Measurements from ENCODE around the gene CORO7.

The CORO7 gene

DNA sequence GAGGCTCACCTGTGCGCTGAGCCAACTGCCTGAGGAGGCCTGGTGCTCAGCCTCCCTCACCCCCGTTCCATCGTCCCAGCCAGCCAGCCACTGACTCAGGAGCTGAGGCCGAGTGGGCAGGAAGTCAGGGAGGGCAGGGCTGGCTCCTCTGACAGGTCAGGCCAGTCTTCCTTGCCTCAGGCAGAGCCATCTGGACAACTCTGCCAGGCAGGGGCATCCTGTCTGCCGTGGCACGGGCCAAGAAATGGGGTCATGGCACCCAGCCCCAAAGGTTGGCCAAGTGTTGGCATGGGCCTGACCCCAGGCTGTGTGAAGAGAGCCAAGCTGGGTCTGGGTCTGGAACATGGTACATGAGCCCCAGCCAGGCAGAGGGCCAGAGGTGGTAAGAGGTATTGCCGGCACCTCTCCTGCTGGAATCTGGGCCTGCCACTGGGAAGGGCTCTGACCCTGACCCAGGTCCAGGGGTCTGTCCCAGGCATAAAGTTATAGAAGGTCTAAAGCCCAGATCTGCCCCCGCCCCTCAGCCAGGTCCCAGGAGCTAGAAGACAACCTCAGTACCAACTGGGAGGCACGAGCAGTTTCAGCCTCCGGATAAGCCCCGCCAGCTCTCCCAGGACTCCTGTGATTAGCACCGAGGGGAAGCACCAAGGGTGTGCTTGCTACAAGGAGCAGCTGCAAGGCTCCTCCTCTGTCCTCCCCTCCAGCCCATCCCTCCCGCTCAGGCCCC, 47.2 kb downstream of the CORO7 start:
- DNase-seq = no peak

DNA sequence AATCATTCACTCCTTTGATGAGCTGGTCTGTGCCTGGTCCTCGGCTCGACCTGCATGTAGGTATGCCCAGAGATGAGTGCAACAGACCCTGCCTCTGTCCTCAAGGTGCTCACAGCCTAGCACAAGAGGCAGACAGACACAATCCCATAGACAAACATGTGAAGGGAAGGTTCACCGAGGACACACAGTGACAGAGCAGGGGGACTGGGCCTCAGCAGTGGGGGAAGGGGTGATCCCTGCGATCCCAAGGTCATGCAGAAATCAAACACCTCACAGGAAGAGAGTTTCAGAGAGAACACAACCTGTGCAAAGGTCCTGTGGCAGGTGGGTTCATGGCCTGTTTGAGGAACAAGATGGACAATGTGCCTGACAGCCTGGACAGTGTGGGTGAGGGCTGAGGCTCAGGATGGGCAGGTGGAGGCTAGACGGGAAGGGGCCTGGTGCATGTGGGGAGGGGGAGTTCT, 49.0 kb downstream of the CORO7 start:
- DNase-seq = no peak

DNA sequence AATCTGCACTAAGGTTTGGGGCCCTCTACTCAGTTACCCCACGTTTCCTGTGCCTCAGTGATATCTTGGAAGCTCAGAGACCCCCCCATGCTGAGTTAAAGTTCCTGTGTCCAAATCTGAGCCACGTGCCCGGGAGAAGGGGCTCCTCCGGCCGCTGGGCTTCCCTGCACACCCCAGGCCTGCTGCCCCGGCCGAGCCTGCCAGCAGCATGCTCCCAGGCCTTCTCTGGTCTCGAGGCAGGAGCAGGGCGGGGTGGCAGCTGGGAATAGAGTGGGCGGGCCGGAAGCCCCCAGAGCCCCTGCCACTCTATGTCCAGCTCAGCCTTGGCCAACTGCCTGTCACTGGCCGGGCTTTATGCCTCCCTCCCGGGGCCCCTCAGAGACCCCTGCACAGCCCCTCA, 50.4 kb downstream of the CORO7 start:
- DNase-seq = no peak

DNA sequence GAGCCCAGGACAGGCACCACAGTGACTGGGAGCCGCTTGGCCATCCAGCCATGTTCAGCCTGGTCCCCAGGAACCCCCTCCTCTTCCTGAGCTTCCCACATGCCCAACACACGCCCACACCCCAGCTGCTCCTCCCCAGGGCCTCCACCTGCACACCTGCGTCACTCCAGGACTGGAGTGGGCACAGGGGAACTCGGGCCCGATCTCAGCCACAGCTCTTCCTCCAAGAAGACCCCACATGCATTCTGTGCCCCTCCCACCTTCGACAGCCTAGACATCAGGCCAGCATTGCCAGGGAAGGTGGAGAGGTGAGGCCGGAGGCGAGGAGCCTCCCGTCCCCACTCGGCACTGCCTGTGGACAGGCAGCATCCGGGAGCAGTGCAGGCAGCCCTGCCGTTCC, 50.8 kb downstream of the CORO7 start:
- DNase-seq = no peak

DNA sequence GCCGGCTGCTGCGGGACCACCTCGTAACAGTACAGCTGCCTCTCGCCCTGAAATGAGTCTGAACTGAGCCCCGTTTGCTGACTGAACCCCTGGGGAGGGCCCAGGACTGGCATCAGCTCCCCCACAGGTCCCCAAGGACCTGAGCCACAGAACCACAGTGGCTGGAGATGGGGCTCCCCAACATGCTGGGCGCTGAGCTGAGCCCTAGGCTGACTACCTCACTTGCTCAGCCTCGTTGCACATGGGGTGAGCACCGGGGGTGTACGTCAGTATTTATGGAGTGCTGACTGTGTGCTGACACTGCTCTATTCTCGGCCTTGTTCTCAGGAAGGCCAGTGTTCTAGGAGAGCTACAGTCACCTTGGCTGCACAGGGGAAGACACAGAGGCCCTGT, 51.4 kb downstream of the CORO7 start:
- no peak for DNase-seq

DNA sequence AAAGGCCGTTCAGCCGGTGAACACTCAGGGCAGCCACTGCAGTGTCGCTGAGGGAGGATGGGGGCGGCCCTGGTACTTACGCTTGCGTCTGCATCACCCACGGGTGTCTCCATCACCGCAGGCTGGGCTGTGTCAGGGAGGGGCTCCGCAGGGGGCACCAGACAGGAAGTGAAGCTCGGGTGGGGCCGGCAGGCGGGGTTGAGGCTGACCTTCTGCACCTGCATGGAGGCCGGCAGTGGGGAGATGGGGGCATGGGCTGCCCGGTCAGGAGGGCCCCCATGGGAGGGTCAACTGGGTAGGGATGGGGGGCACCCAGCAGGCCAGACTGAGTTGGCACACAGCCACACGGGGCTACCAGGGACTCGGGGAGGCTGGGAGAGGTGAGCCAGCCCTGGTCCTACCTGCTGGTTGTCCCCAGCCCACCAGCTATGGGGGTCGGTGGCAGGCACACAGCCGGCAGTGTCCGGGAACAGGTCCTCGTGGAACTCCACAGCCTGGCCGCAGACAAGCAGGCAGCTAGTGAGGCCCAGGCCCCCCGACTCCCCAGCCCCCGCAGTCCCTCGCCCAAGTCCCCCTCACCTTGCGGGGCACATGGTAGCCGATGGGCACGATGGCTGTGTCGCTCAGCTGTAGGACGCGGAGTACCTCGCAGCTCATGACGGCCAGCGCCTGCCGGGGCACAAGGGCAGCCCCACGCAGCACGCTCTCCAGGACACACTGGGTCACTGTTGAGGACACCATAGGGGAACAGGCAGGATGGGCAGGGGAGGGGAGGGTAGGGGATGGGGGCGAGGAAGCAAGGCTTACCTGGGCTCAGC, 52.0 kb downstream of the CORO7 start:
- DNase-seq = no peak

DNA sequence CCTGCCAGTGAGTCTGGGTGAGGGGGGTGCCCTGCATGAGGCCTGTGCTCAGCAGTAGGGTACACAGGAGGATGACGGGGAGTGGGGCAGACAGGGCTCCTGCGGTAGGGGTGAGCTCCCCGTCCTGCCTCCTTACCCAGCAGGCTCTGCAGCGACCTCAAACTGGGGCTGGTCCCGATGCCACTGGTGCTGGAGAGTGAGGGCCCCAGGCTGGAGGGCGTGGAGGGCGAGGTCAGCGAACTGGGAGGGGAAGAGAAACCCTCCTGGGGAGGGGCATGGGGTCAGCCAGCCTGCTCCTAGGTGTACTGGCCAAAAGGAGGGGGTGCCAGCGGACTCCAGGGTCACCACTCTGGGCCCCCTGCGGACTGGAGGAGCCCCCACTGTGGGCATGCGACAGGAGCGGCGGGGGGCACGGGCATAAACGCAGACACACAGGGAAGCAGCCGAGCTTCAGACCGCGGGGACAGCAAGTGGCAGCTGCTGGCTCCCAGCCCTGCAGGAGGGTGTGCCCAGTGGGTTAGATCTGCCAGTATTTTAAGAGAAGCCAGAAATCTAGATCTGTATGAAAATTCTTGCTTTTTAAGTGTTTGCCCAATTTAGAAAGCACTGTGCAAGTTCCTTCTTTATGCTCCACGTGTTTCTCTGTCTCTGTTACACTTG, 53.8 kb downstream of the CORO7 start:
- no peak for DNase-seq

GRCh38 chr16:4361944-4362311, 54.5 kb downstream of the CORO7 start:
- DNase-seq = no peak

DNA sequence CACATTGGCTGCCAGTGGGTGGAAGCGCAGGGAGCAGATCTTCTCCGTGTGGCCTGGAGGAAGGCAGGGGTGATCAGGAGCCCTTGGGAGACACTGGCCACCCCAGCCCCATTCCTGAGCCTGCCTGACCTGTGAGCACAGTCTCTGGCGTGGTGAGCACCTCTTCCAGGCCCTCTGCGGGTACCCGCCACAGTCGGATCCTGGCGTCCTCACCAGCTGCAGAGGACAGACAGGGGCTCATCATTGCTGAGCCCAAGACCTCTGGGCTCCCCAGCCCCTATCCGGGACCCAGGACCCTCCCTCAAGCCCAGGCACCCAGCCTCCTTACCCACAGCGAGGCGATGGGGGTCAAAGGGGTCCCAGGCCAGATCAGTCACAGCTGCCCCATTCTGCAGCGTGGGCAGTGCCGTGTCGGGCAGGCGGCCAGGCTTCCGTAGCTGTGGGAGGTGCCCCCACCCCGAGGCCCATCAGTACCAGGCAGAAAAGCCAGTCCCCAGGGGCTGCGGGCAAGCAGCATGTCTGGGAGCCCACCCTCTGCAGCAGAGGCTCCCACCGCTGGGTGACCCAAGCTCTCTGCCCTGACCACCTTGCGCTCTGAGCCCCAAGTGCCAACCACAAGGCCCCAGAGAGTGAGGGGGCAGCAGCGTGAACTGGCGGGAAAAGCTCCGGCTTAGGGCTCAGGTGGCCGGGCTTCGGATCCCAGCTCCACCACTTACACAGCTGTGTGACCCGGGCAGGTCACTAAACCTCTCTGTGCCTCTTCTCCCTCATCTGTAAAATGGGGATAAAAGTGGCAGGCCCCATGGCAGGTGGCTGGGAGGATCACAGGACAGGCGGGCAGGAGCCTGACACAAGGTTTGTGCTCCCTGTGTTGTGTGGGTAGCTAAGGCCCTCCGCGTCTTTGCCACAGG, 55.1 kb downstream of the CORO7 start:
- DNase-seq = no peak

- no peak for DNase-seq
Observed at GRCh38 chr16:4360538-4361021, 55.8 kb downstream of the CORO7 start.

DNA sequence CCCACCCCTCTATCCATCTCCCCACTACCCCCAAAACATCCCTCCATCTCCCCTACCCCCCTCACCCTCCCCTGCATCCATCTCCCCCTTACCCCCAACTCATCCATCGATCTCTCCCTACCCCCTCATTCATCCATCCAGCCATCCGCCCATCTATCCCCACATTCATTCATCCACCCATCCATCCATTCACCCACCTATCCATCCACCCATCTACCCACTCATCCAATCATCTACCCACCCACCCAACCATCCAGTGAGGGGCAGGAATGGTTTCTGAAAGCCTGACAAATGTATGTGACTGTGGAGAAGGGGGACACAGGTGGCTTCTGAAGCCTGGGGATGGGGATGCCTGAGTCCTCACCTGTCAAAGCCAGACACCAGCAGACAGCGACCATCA, 56.5 kb downstream of the CORO7 start:
- DNase-seq = no peak

DNA sequence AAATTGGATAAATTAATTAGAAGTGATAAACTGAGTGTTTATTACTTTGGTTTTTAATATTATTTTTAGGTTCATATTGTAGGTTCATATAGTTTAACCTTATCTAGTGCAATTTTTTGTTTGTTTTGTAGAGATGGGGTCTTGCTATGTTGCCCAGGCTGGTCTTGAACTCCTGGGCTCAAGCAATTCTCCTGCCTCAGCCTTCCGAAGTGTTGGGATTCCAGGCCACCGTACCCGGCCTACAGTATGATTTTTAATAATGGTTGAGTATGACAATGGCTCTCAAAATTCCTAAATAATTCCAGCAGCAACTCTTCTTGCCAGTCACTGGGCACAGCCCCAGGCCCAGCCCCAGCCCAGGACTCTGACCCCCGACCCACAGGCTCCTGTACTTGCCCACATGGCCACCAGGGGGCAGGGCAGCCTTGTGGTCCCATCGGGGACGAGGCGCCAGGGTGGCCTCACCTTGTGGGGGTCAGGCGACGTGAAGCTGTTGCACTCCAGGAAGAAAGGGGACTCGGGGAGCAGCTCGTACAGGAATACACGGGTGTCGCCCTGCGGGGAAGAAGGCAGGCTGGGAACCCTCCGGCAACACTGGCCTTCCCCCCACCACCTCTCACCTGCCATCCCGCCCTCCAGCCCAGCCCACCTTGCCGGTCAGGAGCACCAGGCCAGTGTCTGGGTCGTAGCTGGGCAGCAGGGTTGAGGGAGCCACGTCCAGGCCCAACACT, 57.4 kb downstream of the CORO7 start:
- peak; percentile 50 for DNase-seq

DNA sequence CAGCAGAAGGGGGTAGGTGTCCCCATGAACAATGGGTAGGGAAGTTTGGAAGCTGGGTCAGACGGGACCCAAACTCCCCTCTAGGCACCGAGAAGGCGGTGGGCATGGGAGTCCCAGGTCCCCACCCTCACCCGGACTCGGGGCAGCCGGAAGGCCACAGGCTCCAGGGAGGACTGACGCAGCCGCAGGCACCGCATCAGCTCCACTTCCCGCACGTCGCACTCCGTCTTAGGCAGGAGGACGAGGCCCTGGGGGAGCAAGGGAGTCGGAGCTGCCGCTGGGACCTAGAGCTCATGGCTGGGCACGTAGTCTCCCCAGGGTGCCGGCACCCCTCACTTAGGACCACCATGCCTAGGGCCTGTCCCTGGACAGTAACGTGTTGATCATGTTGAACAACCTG, 58.2 kb downstream of the CORO7 start:
- no peak for DNase-seq

DNA sequence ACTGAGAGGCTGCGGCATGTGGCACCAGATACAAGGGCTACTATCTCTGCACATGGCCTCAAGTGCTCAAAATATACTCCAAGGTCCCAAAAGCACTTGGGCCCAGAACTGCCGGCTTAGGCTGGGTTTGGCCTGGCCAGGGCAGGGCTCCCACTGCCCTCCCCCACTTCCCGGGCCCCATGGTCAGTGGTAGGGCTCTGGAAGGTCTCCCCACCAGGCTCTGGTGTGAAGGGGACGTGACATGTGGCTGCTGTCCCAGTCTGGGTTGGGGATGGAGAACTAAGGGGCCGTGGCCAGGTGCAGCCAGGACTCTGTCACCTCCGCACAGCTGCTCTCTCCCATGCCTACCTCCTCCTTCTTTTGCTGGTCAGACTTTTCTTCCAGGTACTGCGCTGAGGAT, 59.6 kb downstream of the CORO7 start:
- DNase-seq = no peak

DNA sequence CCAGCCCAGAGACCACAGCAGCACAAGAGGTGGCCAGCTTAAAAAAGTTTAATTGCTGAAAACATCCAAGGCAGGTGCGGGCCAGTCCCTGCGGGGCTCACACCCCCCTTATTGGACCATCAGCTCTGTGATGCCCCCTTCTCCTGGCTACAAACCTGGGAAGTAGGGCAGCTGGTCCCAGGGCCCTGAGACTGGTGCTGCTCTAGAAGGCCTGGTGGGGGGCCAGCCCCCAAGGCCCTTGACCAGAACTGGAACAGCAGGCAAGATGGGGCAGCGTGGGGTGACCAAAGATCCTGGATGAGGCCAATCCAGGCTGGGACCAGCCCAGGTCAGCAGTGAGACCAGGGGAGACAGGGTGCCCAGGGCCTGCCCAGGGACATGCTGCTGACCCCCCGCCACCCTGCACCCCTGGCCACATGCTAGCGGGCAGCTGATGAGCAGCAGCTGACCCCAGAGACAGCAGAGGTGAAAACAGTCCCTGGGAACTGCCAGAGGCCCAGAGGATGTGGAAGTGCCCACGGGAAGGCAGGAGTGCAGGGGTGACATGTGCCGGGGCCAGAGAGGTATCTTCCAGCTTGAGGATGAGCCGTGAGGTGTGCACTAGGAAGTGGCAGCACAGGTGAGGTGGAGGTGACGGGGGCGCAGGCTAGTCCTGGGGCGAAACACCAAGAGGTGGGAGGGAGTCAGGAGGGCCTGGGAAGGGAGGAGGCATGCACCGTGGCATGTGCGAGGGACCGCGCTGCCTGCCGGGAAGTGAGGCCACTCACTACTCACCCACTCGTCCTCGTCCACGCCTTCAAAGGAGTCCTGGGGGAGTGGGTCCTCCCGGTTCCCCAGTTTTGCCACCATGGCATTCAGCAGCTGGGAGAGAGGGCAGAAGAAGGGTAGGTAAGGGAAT, 61.6 kb downstream of the CORO7 start:
- DNase-seq = no peak

GRCh38 chr16:4353675-4354074, 62.7 kb downstream of the CORO7 start:
- no peak for DNase-seq

GRCh38 chr16:4352843-4353242, 63.6 kb downstream of the CORO7 start:
- no peak for DNase-seq

- DNase-seq = no peak
Observed at GRCh38 chr16:4351880-4352279, 64.5 kb downstream of the CORO7 start.

GRCh38 chr16:4350787-4351659, 65.4 kb downstream of the CORO7 start, which contains the start of gene PAM16:
PAM16 (minus strand) TSS chr16:4351321; CDS start chr16:4351234, 87 bp downstream.
- peak; percentile 99 for DNase-seq

- DNase-seq = no peak
Observed at GRCh38 chr16:4350365-4350786, 66.0 kb downstream of the CORO7 start.
